Ishikawa (cell line): ENCODE measurements around the gene STARD8.

Experiments
- CEBPB ChIP-seq: IDR thresholded peaks from 2 replicates; pipeline ENCODE4 v1.6.1; 2012
- CREB1 ChIP-seq: IDR thresholded peaks from 2 replicates; pipeline ENCODE4 v1.6.1; 2012; ENCODE audit warnings: low read depth
- EGR1 ChIP-seq: IDR thresholded peaks from 2 replicates; pipeline ENCODE4 v1.6.1; 2012
- EP300 ChIP-seq: IDR thresholded peaks from 2 replicates; pipeline ENCODE4 v1.6.1; 2012; ENCODE audit warnings: borderline replicate concordance
- FOXM1 ChIP-seq: IDR thresholded peaks from 2 replicates; pipeline ENCODE4 v1.6.1; 2012; ENCODE audit warnings: low read depth, borderline replicate concordance
- MAX ChIP-seq: IDR thresholded peaks from 2 replicates; pipeline ENCODE4 v1.6.1; 2012
- NFIC ChIP-seq: IDR thresholded peaks from 2 replicates; pipeline ENCODE4 v1.6.1; 2012
- RAD21 ChIP-seq: IDR thresholded peaks from 2 replicates; pipeline ENCODE4 v1.6.1; 2012; ENCODE audit warnings: low read depth
- TAF1 ChIP-seq: IDR thresholded peaks from 2 replicates; pipeline ENCODE4 v1.6.1; 2012; ENCODE audit warnings: low read depth, mild to moderate bottlenecking
- TCF12 ChIP-seq: IDR thresholded peaks from 2 replicates; pipeline ENCODE4 v1.6.1; 2012; ENCODE audit warnings: low read depth
- TEAD4 ChIP-seq: IDR thresholded peaks from 2 replicates; pipeline ENCODE4 v1.6.1; 2012
- USF1 ChIP-seq: IDR thresholded peaks from 2 replicates; pipeline ENCODE4 v1.6.1; 2012
- YY1 ChIP-seq: IDR thresholded peaks from 2 replicates; pipeline ENCODE4 v1.6.1; 2012; ENCODE audit warnings: low read depth
- ZBTB7A ChIP-seq: IDR thresholded peaks from 2 replicates; pipeline ENCODE4 v1.6.1; 2012; ENCODE audit warnings: low read depth
- TF ChIP-seq, protein P1 (sequence below): IDR thresholded peaks from 2 replicates; pipeline ENCODE4 v1.6.1; 2012; ENCODE audit warnings: low read depth, mild to moderate bottlenecking

STARD8 gene

DNA sequence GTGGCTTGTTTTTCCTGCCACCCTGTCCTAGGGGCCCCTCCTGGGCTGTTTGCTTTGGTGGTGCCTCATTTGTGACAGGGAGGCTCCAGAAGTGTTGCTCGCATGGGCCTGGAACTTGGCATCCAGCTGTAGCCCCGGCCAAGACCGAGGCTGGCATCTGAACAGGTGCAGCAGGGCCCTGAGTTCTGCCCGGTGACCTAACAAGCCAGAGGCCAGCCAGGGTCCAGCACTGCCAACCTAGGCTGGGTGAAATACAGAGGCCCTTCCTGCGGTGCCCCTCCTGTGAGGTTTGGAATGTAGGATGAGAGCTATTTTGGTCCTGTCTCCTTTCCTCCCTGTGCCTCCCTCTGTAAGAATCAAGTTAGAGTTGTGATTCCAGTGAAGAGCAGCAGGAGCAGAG is 58.5 kb downstream of the STARD8 start:
- TF ChIP-seq EP300, result no peak
- no peak for TF ChIP-seq MAX
- TF ChIP-seq CEBPB, result no peak
- TF ChIP-seq TAF1, result no peak
- no peak for TF ChIP-seq NFIC
- no peak for TF ChIP-seq YY1
- TF ChIP-seq CREB1, result no peak
- TF ChIP-seq TCF12, result no peak
- TF ChIP-seq, protein P1, sequence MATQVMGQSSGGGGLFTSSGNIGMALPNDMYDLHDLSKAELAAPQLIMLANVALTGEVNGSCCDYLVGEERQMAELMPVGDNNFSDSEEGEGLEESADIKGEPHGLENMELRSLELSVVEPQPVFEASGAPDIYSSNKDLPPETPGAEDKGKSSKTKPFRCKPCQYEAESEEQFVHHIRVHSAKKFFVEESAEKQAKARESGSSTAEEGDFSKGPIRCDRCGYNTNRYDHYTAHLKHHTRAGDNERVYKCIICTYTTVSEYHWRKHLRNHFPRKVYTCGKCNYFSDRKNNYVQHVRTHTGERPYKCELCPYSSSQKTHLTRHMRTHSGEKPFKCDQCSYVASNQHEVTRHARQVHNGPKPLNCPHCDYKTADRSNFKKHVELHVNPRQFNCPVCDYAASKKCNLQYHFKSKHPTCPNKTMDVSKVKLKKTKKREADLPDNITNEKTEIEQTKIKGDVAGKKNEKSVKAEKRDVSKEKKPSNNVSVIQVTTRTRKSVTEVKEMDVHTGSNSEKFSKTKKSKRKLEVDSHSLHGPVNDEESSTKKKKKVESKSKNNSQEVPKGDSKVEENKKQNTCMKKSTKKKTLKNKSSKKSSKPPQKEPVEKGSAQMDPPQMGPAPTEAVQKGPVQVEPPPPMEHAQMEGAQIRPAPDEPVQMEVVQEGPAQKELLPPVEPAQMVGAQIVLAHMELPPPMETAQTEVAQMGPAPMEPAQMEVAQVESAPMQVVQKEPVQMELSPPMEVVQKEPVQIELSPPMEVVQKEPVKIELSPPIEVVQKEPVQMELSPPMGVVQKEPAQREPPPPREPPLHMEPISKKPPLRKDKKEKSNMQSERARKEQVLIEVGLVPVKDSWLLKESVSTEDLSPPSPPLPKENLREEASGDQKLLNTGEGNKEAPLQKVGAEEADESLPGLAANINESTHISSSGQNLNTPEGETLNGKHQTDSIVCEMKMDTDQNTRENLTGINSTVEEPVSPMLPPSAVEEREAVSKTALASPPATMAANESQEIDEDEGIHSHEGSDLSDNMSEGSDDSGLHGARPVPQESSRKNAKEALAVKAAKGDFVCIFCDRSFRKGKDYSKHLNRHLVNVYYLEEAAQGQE, result no peak
- no peak for TF ChIP-seq TEAD4
- TF ChIP-seq ZBTB7A, result no peak
- TF ChIP-seq USF1, result no peak
- no peak for TF ChIP-seq EGR1
- no peak for TF ChIP-seq FOXM1
- no peak for TF ChIP-seq RAD21

DNA sequence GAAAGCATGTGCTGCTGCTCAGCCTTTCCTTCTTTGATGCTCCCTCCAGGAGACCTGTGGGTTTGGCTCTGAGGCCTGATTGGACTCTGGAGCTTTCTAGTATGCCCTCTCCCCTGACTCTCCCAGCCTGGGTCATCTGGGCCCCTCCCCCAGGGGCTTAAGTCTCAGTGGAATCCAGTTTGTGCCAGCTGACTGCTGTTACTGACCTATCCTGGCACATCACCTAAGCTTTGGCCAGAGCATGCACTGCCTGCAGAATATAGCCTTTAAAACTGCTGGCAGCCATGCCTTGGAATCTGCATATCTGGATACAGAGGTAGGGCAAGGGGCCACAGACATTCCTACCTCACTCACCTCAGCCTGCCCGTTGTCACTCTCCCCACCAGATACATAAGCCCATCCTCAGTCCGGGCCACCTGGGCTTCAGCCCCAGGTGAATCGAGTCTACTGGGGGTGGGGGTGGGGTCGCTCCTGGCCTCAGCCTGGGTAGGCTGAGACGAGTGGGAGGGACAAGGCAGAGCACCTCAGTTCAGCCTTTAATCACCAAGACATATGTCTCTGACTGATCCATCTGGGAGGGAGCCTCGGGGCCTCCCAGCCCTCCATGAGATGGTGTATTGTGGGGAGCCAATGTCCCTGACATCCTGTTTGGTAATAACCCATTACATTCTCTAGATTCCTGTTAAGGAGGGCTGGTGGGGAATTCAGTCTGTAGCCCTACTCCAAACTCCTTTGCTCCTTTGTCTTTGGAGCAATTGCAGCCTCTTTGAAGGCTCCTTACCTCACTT is 61.2 kb downstream of the STARD8 start:
- TF ChIP-seq, protein P1, result no peak
- TF ChIP-seq NFIC (no peak), EGR1 (no peak), RAD21 (no peak), CEBPB (no peak), CREB1 (no peak), TEAD4 (no peak)

GRCh38 chrX:68710870-68711576 is 63.6 kb downstream of the STARD8 start:
- TF ChIP-seq FOXM1 (no peak), RAD21 (peak; percentile 83)

- TF ChIP-seq NFIC, result no peak
- TF ChIP-seq CREB1, result no peak
- TF ChIP-seq TEAD4, result no peak
These were observed 64.4 kb downstream of the STARD8 start for GRCh38 chrX:68711845-68712244.

DNA sequence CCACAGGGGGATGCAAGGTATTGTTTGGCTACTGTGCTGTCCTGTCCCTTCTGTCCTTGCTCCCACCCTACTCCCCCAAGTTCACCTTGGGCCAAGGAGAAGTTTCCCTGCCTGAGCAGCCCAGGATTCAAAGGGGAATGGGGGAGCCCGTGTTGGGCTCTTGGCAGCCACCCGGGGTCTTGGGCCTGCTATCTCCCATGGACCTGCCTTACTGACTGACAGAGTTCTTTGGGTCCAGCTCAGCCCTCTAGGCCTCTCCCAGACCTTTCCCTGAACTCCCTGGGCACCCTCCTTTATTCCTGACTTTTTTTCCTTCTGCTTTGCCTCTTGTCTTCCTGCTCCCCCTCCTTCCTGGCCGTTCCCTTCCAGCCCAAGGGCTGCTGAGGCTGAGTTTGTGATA is 67.4 kb downstream of the STARD8 start:
- TF ChIP-seq TAF1, result no peak
- TF ChIP-seq EP300, result no peak
- TF ChIP-seq YY1, result no peak
- TF ChIP-seq ZBTB7A, result no peak

- TF ChIP-seq CEBPB, result no peak
- no peak for TF ChIP-seq CREB1
- no peak for TF ChIP-seq EGR1
- no peak for TF ChIP-seq MAX
- TF ChIP-seq RAD21, result no peak
- no peak for TF ChIP-seq ZBTB7A
- no peak for TF ChIP-seq EP300
- TF ChIP-seq TAF1, result no peak
- TF ChIP-seq USF1, result no peak
- TF ChIP-seq TCF12, result no peak
These were observed 69.7 kb downstream of the STARD8 start for GRCh38 chrX:68717196-68717595.
